Measurements from ENCODE around the gene PLPP1. TPM values are rescaled to one million over a fixed set of nuclear protein-coding genes. Genes with fewer than 3 reads are reported as not detected.

Gene PLPP1
- total RNA-seq, 1 donor from 2014 or later = 20.2 TPM

GRCh38 chr5:55546947-55547346 is 12.2 kb upstream of the PLPP1 start:
- intact Hi-C loops (cut with micrococcal nuclease) = no loop called here

GRCh38 chr5:55544341-55544740 is 9.6 kb upstream of the PLPP1 start:
- intact Hi-C loops (cut with micrococcal nuclease) = no loop called here

GRCh38 chr5:55541056-55541635 is 6.4 kb upstream of the PLPP1 start:
- intact Hi-C loops (cut with micrococcal nuclease) = no loop called here

GRCh38 chr5:55540525-55540924 is 5.8 kb upstream of the PLPP1 start:
- intact Hi-C loops (cut with micrococcal nuclease) = no loop called here

GRCh38 chr5:55540024-55540423 is 5.3 kb upstream of the PLPP1 start:
- intact Hi-C loops (cut with micrococcal nuclease) = no loop called here

- intact Hi-C loops (cut with micrococcal nuclease) = loop anchor here (1.0 to 10.0 kb wide), 7 partner anchors 52 to 1634 kb away; partner anchors contain the start of genes ARL15 and GPBP1
Observed at GRCh38 chr5:55538661-55539060, 3.9 kb upstream of the PLPP1 start.

- intact Hi-C loops (cut with micrococcal nuclease) = loop anchor here (5.0 to 10.0 kb wide), 5 partner anchors 367 to 1635 kb away; partner anchors contain the start of genes ARL15 and GPBP1
Observed at GRCh38 chr5:55537315-55537714, 2.6 kb upstream of the PLPP1 start.

- intact Hi-C loops (cut with micrococcal nuclease) = loop anchor here (1.0 to 10.0 kb wide), 8 partner anchors 157 to 1637 kb away; partner anchors contain the start of genes ARL15 and GPBP1
Observed at GRCh38 chr5:55535199-55535905, 588 bp upstream of the PLPP1 start.

GRCh38 chr5:55533521-55534435 is 986 bp downstream of the PLPP1 start:
- intact Hi-C loops (cut with micrococcal nuclease) = loop anchor here (1.0 to 10.0 kb wide), 12 partner anchors 51 to 1219 kb away; partner anchors contain the start of genes ARL15, DHX29, MTREX and SLC38A9

- intact Hi-C loops (cut with micrococcal nuclease) = loop anchor here (5.0 to 10.0 kb wide), 6 partner anchors 48 to 1216 kb away; partner anchors contain the start of gene ARL15
Observed at GRCh38 chr5:55530669-55531068, 4.1 kb downstream of the PLPP1 start.

GRCh38 chr5:55524816-55525215 is 9.9 kb downstream of the PLPP1 start:
- intact Hi-C loops (cut with micrococcal nuclease) = no loop called here

- intact Hi-C loops (cut with micrococcal nuclease) = no loop called here
Observed at GRCh38 chr5:55523293-55523692, 11.5 kb downstream of the PLPP1 start.

- intact Hi-C loops (cut with micrococcal nuclease) = no loop called here
Observed at GRCh38 chr5:55521881-55522280, 12.9 kb downstream of the PLPP1 start.

GRCh38 chr5:55520117-55520839 is 14.5 kb downstream of the PLPP1 start:
- intact Hi-C loops (cut with micrococcal nuclease) = no loop called here

- intact Hi-C loops (cut with micrococcal nuclease) = no loop called here
Observed at GRCh38 chr5:55518831-55519390, 15.9 kb downstream of the PLPP1 start.

GRCh38 chr5:55517804-55518203 is 17.0 kb downstream of the PLPP1 start:
- intact Hi-C loops (cut with micrococcal nuclease) = no loop called here

- intact Hi-C loops (cut with micrococcal nuclease) = no loop called here
Observed at GRCh38 chr5:55511010-55511409, 23.8 kb downstream of the PLPP1 start.

GRCh38 chr5:55510523-55510880 is 24.3 kb downstream of the PLPP1 start:
- intact Hi-C loops (cut with micrococcal nuclease) = no loop called here

- intact Hi-C loops (cut with micrococcal nuclease) = no loop called here
Observed at GRCh38 chr5:55509796-55510522, 24.8 kb downstream of the PLPP1 start.

GRCh38 chr5:55509097-55509496 is 25.7 kb downstream of the PLPP1 start:
- intact Hi-C loops (cut with micrococcal nuclease) = no loop called here
